ENCODE data around the gene DCST1. TPM values are rescaled to one million over a fixed set of nuclear protein-coding genes. Genes with fewer than 3 reads are reported as not detected.

Gene DCST1
- total RNA-seq, 1 donor from 2014 or later, result not detected

DNA sequence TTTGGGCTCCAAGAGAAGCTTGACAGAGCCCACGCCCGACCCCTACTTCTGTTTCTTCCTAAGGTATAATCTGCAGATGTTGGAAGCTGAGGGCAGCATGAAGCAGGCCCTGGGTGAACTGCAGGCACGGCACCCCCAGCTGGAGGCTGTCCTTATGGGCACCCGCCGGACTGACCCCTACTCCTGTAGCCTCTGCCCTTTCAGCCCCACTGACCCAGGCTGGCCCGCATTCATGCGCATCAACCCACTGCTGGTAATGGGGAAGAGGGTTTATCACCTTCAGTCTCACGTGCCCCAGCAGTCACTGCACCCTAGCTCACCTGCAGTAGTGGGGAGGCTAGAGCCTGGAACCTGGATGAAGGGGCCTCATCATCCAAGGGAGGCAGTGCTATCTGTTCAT is 43.3 kb upstream of the DCST1 start:
- Histone ChIP-seq H3K36me3 (ENCODE audit: control insufficient read depth, insufficient read depth, low read length) (peaks cover 22% of the 10 kb centered on the region), H3K4me3 (ENCODE audit: low read depth, low read length) (no peak overlapping the region), H3K27me3 (ENCODE audit: control insufficient read depth, insufficient read depth, low read length) (no peaks in the 10 kb centered on the region)
- no peak for DNase-seq (ENCODE audit: low read depth)
- TF ChIP-seq, protein P1, sequence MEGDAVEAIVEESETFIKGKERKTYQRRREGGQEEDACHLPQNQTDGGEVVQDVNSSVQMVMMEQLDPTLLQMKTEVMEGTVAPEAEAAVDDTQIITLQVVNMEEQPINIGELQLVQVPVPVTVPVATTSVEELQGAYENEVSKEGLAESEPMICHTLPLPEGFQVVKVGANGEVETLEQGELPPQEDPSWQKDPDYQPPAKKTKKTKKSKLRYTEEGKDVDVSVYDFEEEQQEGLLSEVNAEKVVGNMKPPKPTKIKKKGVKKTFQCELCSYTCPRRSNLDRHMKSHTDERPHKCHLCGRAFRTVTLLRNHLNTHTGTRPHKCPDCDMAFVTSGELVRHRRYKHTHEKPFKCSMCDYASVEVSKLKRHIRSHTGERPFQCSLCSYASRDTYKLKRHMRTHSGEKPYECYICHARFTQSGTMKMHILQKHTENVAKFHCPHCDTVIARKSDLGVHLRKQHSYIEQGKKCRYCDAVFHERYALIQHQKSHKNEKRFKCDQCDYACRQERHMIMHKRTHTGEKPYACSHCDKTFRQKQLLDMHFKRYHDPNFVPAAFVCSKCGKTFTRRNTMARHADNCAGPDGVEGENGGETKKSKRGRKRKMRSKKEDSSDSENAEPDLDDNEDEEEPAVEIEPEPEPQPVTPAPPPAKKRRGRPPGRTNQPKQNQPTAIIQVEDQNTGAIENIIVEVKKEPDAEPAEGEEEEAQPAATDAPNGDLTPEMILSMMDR (IDR thresholded peaks at IDR 0.05; ENCODE audit: insufficient read depth, low read length, severe bottlenecking), result no peak
- no peak for FAIRE-seq

DNA sequence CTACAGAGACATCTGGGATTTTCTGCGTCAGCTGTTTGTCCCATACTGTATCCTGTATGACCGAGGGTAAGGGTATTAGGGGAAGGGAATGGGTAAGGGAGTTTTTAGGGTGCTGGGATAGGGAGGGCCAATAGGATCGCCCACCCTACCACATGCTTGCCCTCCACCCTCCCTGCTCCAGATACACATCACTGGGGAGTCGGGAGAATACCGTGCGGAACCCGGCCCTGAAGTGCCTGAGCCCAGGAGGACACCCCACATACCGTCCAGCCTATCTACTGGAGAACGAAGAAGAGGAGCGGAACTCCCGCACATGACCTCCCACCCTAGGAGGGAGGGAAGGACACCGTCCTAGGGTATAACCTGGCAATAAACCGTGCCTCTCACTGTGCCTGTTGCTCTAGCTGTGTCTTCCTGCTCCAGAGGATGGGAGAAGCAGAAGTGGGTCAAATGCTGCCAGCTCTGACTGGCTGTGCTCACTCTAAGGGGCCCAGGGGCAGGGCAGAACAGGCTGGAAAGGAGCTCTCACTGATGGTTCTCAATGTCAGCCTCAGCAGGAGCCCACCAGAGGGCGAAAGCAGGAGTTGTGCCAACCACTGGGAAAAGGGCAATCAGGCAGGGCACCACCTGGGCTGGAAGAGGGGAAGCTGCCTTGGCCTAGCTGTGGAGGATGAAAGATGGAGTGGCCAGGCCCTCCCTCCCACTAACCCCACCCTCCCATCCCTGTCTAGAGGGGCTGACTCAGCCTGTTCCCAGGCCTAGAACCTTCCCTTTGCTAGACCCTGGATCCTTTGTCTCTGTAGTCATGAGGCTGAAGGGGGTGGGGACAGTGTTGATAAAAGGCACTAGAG is 40.7 kb upstream of the DCST1 start:
- Histone ChIP-seq H3K36me3 (ENCODE audit: control insufficient read depth, insufficient read depth, low read length) (peaks cover 17% of the 10 kb centered on the region), H3K4me3 (ENCODE audit: low read depth, low read length) (no peak overlapping the region), H3K27me3 (ENCODE audit: control insufficient read depth, insufficient read depth, low read length) (no peaks in the 10 kb centered on the region)
- peak; percentile 40 for DNase-seq (ENCODE audit: low read depth)
- no peak for FAIRE-seq
- TF ChIP-seq, protein P1 (IDR thresholded peaks at IDR 0.05; ENCODE audit: insufficient read depth, low read length, severe bottlenecking), result peak; percentile 32

DNA sequence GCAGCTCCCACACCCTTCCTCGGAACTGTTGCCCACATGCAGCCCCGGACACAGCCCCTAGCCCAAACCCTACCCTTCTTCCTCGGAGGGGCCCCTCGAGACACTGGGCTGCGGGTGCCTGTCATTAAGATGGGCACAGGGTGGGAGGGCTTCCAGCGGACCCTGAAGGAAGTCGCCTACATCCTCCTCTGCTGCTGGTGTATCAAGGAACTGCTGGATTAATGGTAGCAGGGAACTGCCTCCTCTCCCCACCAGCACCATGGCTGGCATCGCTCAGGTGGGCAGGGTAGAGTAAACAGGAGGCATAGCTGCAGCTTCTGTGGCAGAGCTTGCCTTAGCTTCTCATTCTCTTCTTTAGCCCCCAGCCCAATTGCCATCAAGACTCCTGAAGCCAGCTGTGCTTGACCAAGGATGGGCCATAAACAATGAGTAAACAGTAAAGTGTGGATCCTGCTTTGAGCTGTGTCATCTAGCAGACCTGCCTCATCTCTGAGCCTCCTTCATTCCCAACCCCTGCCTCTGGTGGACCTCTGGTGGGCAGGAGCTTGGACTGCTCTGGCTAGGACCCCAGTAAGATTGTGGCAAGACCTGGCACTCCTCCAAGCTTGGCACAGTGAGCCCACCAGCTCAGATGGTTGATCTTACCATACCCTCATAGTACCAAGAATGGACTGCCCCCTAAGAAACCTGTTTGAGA is 39.9 kb upstream of the DCST1 start, which contains the start of gene LENEP:
Gene LENEP, plus strand, starts transcription at position 15 of the 697 bp plus-strand sequence. Its CDS starts 22 bp downstream, at position 37.
- H3K4me3 ChIP-seq (ENCODE audit: low read depth, low read length), result no peak within 1 kb of the TSS
- DNase-seq (ENCODE audit: low read depth) (no peak), FAIRE-seq (no peak)
- TF ChIP-seq, protein P1 (IDR thresholded peaks at IDR 0.05; ENCODE audit: insufficient read depth, low read length, severe bottlenecking), result no peak
- no peaks in the 10 kb centered on the region for H3K27me3 ChIP-seq (ENCODE audit: control insufficient read depth, insufficient read depth, low read length)
- H3K36me3 ChIP-seq (ENCODE audit: control insufficient read depth, insufficient read depth, low read length), result peaks cover 9% of the 10 kb centered on the region

DNA sequence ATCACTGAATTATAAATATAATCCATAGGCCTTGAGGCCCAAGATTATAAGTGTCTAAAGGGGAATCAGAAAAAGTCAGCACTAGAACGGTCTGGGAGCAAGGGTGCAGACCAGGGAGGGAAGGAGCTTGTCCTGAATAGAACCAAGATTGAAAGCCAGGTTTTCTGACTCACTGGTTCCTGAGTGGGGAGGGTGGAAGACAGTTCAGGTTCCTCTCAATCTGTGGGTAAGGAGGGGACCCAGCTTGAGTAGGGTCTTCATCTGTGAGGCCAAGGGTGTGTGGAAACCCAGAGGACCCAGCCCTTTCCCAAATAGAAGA is 39.4 kb upstream of the DCST1 start:
- FAIRE-seq, result no peak
- DNase-seq (ENCODE audit: low read depth), result no peak
- no peak overlapping the region for H3K4me3 ChIP-seq (ENCODE audit: low read depth, low read length)
- TF ChIP-seq, protein P1 (IDR thresholded peaks at IDR 0.05; ENCODE audit: insufficient read depth, low read length, severe bottlenecking), result no peak
- peaks cover 6% of the 10 kb centered on the region for H3K36me3 ChIP-seq (ENCODE audit: control insufficient read depth, insufficient read depth, low read length)
- H3K27me3 ChIP-seq (ENCODE audit: control insufficient read depth, insufficient read depth, low read length), result no peaks in the 10 kb centered on the region

DNA sequence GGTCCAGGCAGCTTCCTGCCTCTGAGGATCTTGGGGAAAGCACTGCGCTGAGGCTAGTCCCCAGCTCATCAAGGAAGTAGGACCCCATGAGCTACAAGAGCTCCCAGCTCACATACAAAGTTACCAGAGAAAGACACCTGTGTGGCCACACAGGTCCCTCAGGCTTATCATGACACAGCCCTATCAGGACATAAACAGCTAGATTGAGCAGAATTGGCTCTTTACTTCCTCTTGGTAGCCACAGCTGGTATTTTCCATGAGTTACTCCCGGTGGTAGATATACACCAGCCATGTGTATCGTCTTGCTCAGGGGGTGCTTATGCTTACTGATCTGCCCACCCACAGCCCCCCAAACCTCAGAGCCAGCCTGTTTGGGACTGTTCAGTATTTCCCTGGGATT is 39.0 kb upstream of the DCST1 start:
- no peak for DNase-seq (ENCODE audit: low read depth)
- H3K36me3 ChIP-seq (ENCODE audit: control insufficient read depth, insufficient read depth, low read length), result peaks cover 3% of the 10 kb centered on the region
- H3K27me3 ChIP-seq (ENCODE audit: control insufficient read depth, insufficient read depth, low read length), result no peaks in the 10 kb centered on the region
- no peak overlapping the region for H3K4me3 ChIP-seq (ENCODE audit: low read depth, low read length)
- TF ChIP-seq, protein P1 (IDR thresholded peaks at IDR 0.05; ENCODE audit: insufficient read depth, low read length, severe bottlenecking), result no peak
- FAIRE-seq, result no peak
